H9 (cell line): Measurements from ENCODE around the gene MTHFD1L. TPM values are rescaled to one million over a fixed set of nuclear protein-coding genes. Genes with fewer than 3 reads are reported as not detected.

ENCODE experiments used
- DNase-seq: peaks from one replicate; pipeline ENCODE4 v3.0.0-alpha.2; 2017
- H2AFZ ChIP-seq: one replicate; pipeline ENCODE4 v1.6.1; 2013; ENCODE audit warnings: mild to moderate bottlenecking, low read length, control low read depth, moderate library complexity
- H2AK5ac ChIP-seq: 2 replicates; pipeline ENCODE4 v1.6.1; 2013; ENCODE audit warnings: low read length, control low read depth, mixed read lengths; ENCODE audit not compliant: insufficient read length
- H2BK120ac ChIP-seq: one replicate; pipeline ENCODE4 v1.6.1; 2013; ENCODE audit warnings: low read depth, mild to moderate bottlenecking, low read length, control low read depth, inconsistent platforms; ENCODE audit not compliant: poor library complexity, severe bottlenecking
- H2BK12ac ChIP-seq: 2 replicates; pipeline ENCODE4 v1.6.1; 2013; ENCODE audit warnings: low read length, control low read depth, mixed read lengths, low read depth; ENCODE audit not compliant: insufficient read length
- H2BK15ac ChIP-seq: 2 replicates; pipeline ENCODE4 v1.6.1; 2013; ENCODE audit warnings: low read depth, low read length, control low read depth
- H2BK20ac ChIP-seq: one replicate; pipeline ENCODE4 v1.6.1; 2013; ENCODE audit warnings: low read depth, mild to moderate bottlenecking, low read length, control low read depth, inconsistent platforms; ENCODE audit not compliant: poor library complexity, severe bottlenecking
- H2BK5ac ChIP-seq: 2 replicates; pipeline ENCODE4 v1.6.1; 2013; ENCODE audit warnings: low read length, control low read depth, mixed read lengths; ENCODE audit not compliant: insufficient read length
- H3K14ac ChIP-seq: 2 replicates; pipeline ENCODE4 v1.6.1; 2013; ENCODE audit warnings: low read length, control low read depth; ENCODE audit not compliant: insufficient read depth
- H3K18ac ChIP-seq: 2 replicates; pipeline ENCODE4 v1.6.1; 2013; ENCODE audit warnings: low read depth, mild to moderate bottlenecking, mixed read lengths, low read length, control low read depth; ENCODE audit not compliant: insufficient read length
- H3K23ac ChIP-seq: 2 replicates; pipeline ENCODE4 v1.6.1; 2013; ENCODE audit warnings: low read length, control low read depth, mixed read lengths, low read depth; ENCODE audit not compliant: insufficient read length
- H3K23me2 ChIP-seq: 2 replicates; pipeline ENCODE4 v1.6.1; 2013; ENCODE audit warnings: low read depth, mild to moderate bottlenecking, mixed read lengths, low read length, control low read depth; ENCODE audit not compliant: insufficient read length, poor library complexity, severe bottlenecking
- H3K27ac ChIP-seq: 2 replicates; pipeline ENCODE4 v1.5.1; 2013; ENCODE audit warnings: low read length, control low read depth, mixed read lengths, low read depth; ENCODE audit not compliant: insufficient read length
- H3K27me3 ChIP-seq: 2 replicates; pipeline ENCODE4 v1.6.1; 2013; ENCODE audit warnings: low read length, control low read depth, inconsistent platforms; ENCODE audit not compliant: insufficient read depth
- H3K4ac ChIP-seq: 2 replicates; pipeline ENCODE4 v1.6.1; 2013; ENCODE audit warnings: low read depth, mild to moderate bottlenecking, control low read depth, inconsistent platforms, low read length, moderate library complexity
- H3K4me1 ChIP-seq: 2 replicates; pipeline ENCODE4 v1.6.1; 2013; ENCODE audit warnings: low read length, control low read depth, inconsistent platforms; ENCODE audit not compliant: insufficient read depth
- H3K4me2 ChIP-seq: 2 replicates; pipeline ENCODE4 v1.6.1; 2013; ENCODE audit warnings: low read length, control low read depth, mixed read lengths; ENCODE audit not compliant: insufficient read length, insufficient read depth
- H3K56ac ChIP-seq: 2 replicates; pipeline ENCODE4 v1.6.1; 2013; ENCODE audit warnings: low read depth, mild to moderate bottlenecking, mixed read lengths, low read length, control low read depth; ENCODE audit not compliant: insufficient read length
- H3K79me1 ChIP-seq: 2 replicates; pipeline ENCODE4 v1.6.1; 2013; ENCODE audit warnings: low read depth, mild to moderate bottlenecking, moderate library complexity, low read length, control low read depth, inconsistent platforms; ENCODE audit not compliant: insufficient read depth, poor library complexity, severe bottlenecking
- H3K79me2 ChIP-seq: 2 replicates; pipeline ENCODE4 v1.6.1; 2013; ENCODE audit warnings: low read length, control low read depth, inconsistent platforms; ENCODE audit not compliant: insufficient read depth
- H3K9ac ChIP-seq: 2 replicates; pipeline ENCODE4 v1.6.1; 2013; ENCODE audit warnings: low read length, control low read depth, mixed read lengths; ENCODE audit not compliant: insufficient read length; ENCODE audit errors: extremely low read depth
- H3K9me3 ChIP-seq: one replicate; pipeline ENCODE4 v1.6.1; 2013; ENCODE audit warnings: low read depth, low read length, inconsistent platforms; ENCODE audit not compliant: control insufficient read depth
- H3T11ph ChIP-seq: one replicate; pipeline ENCODE4 v1.6.1; 2013; ENCODE audit warnings: mild to moderate bottlenecking, low read length, control low read depth, inconsistent platforms
- H4K20me1 ChIP-seq: one replicate; pipeline ENCODE4 v1.6.1; 2013; ENCODE audit not compliant: control insufficient read depth, insufficient read length, insufficient read depth
- H4K5ac ChIP-seq: 2 replicates; pipeline ENCODE4 v1.6.1; 2013; ENCODE audit warnings: low read depth, mild to moderate bottlenecking, mixed read lengths, low read length, control low read depth; ENCODE audit not compliant: insufficient read length
- H4K8ac ChIP-seq: replicated peaks from 2 replicates; pipeline ENCODE4 v1.6.1; 2013; ENCODE audit warnings: low read length, control low read depth, mixed read lengths, low read depth; ENCODE audit not compliant: insufficient read length
- H4K91ac ChIP-seq: 2 replicates; pipeline ENCODE4 v1.6.1; 2013; ENCODE audit warnings: low read depth, mild to moderate bottlenecking, moderate library complexity, mixed read lengths, low read length, control low read depth; ENCODE audit not compliant: insufficient read length
- H3K27ac Mint-ChIP-seq, 3 experiments: 2 replicates in 2 of 3; 3 replicates in 1 of 3; pipeline ENCODE4 v1.8.0; 2020 to 2021; ENCODE audit warnings: mixed read lengths in 3 of 3, mild to moderate bottlenecking in 1 of 3, moderate library complexity in 1 of 3
- H3K27me3 Mint-ChIP-seq: 2 replicates; pipeline ENCODE4 v1.8.0; 2021; ENCODE audit warnings: low read depth, mild to moderate bottlenecking, moderate library complexity, mixed read lengths
- H3K36me3 Mint-ChIP-seq, 3 experiments: 2 replicates in 2 of 3; 3 replicates in 1 of 3; pipeline ENCODE4 v1.8.0; 2020 to 2021; ENCODE audit warnings: low read depth in 3 of 3, mixed read lengths in 3 of 3; ENCODE audit not compliant: insufficient read depth in 1 of 3
- H3K4me1 Mint-ChIP-seq, 2 experiments: 2 replicates each; pipeline ENCODE4 v1.8.0; 2020; ENCODE audit warnings: mixed read lengths in 2 of 2
- H3K4me3 Mint-ChIP-seq, 2 experiments: 2 replicates in 1 of 2; 3 replicates in 1 of 2; pipeline ENCODE4 v1.8.0; 2020 to 2021; ENCODE audit warnings: mild to moderate bottlenecking in 2 of 2, mixed read lengths in 2 of 2, moderate library complexity in 1 of 2
- H3K9me3 Mint-ChIP-seq, 2 experiments: 2 replicates in 1 of 2; 3 replicates in 1 of 2; pipeline ENCODE4 v1.8.0; 2020; ENCODE audit warnings: mild to moderate bottlenecking in 2 of 2, mixed read lengths in 2 of 2, moderate library complexity in 1 of 2
- CTCF ChIP-seq: fragments of 200-600 bp; sonication (generic); conservative IDR thresholded peaks from 3 replicates; pipeline ENCODE4 v1.8.0; 2021; ENCODE audit warnings: antibody characterized with exemption, mild to moderate bottlenecking
- WGBS: extraction: QIAGEN DNeasy Blood & Tissue Kit; methylation state at CpG from one replicate; pipeline ENCODE4 v1.1.7; 2013; ENCODE audit warnings: missing lambda C conversion rate, low lambda C conversion rate, mixed read lengths; ENCODE audit not compliant: insufficient read length; ENCODE audit errors: extremely low coverage; 5-methylcytosine and 5-hydroxymethylcytosine counted together
- total RNA-seq: library from RNA; stranded (reverse); gene quantifications from 2 replicates; pipeline ENCODE4 v1.2.1, GENCODE V29; 2021

MTHFD1L gene
- total RNA-seq, 1 experiment from 2014 or later = 90.2 TPM

- Mint-ChIP-seq H3K27ac (peak overlapping the region in 1 of 3 experiments; percentile 66; a peak in 2 of 7 replicates), H3K27me3 (no peaks in the 10 kb centered on the region), H3K4me1 (peaks cover 2 to 7% of the 10 kb centered on the region in 2 experiments; a peak in 3 of 4 replicates), H3K36me3 (peaks cover 4 to 19% (median 11%) of the 10 kb centered on the region in 3 experiments; a peak in 6 of 7 replicates), H3K9me3 (no peaks in the 10 kb centered on the region), H3K4me3 (no peak overlapping the region)
- no peak for TF ChIP-seq CTCF
- no peak overlapping the region for H3K4ac ChIP-seq
- H2BK12ac ChIP-seq = no peak overlapping the region
- no peak overlapping the region for H3K14ac ChIP-seq
- no peaks in the 10 kb centered on the region for H3K27me3 ChIP-seq
- no peak overlapping the region for H3K9ac ChIP-seq
- no peak overlapping the region for H3T11ph ChIP-seq
- no peak overlapping the region for H4K5ac ChIP-seq
- H3K4me2 ChIP-seq = no peak overlapping the region
- no peak overlapping the region for H2BK20ac ChIP-seq
- H3K18ac ChIP-seq = no peak overlapping the region
- no peaks in the 10 kb centered on the region for H3K9me3 ChIP-seq
- H2AFZ ChIP-seq = no peak overlapping the region
- no peak overlapping the region for H4K91ac ChIP-seq
- H2BK120ac ChIP-seq = no peak overlapping the region
- no peak overlapping the region for H2BK15ac ChIP-seq
- H4K20me1 ChIP-seq = no peaks in the 10 kb centered on the region
- no peak for DNase-seq
- no CpG with 5 or more reads among the region's 3 CpGs for WGBS
- no peaks in the 10 kb centered on the region for H3K79me1 ChIP-seq
- H3K23ac ChIP-seq = no peak overlapping the region
- H3K27ac ChIP-seq = no peak overlapping the region
- H3K23me2 ChIP-seq = no peaks in the 10 kb centered on the region
- no peak overlapping the region for H2AK5ac ChIP-seq
- no peak overlapping the region for H3K56ac ChIP-seq
- no peak overlapping the region for H4K8ac ChIP-seq
- no peaks in the 10 kb centered on the region for H3K79me2 ChIP-seq
- H3K4me1 ChIP-seq = no peaks in the 10 kb centered on the region
- H2BK5ac ChIP-seq = no peak overlapping the region
These were observed 191.6 kb downstream of the MTHFD1L start for GRCh38 chr6:151057061-151057460.
